HG03045 (cell line): ENCODE results near the gene CA12.
"Not testable (repeated sequence)": the region's sequence is repeated elsewhere in the genome, so short reads cannot be mapped to it uniquely, and the experiment has no call there.

Experiments used
- ATAC-seq: cut with Tn5 transposase; IDR thresholded peaks from one replicate; pipeline ENCODE4 v1.9.1; 2021; ENCODE audit warnings: mild to moderate bottlenecking, moderate library complexity; ENCODE audit not compliant: unreplicated experiment

CA12 gene

GRCh38 chr15:63360170-63360569 lies 21.5 kb downstream of the CA12 start:
- no peak for ATAC-seq

- ATAC-seq: no peak
Observed at GRCh38 chr15:63358241-63359029, 23.2 kb downstream of the CA12 start.

- ATAC-seq: no peak
Observed at GRCh38 chr15:63357731-63358130, 23.9 kb downstream of the CA12 start.

- no peak for ATAC-seq
Observed at GRCh38 chr15:63357061-63357460, 24.6 kb downstream of the CA12 start.

- ATAC-seq: no peak
Observed at GRCh38 chr15:63354821-63355650, 26.6 kb downstream of the CA12 start.

- ATAC-seq: no peak
Observed at GRCh38 chr15:63353887-63354286, 27.8 kb downstream of the CA12 start.

- no peak for ATAC-seq
Observed at GRCh38 chr15:63353261-63353660, 28.4 kb downstream of the CA12 start.

GRCh38 chr15:63352808-63353207 lies 28.8 kb downstream of the CA12 start:
- ATAC-seq: no peak

GRCh38 chr15:63351170-63351569 lies 30.5 kb downstream of the CA12 start:
- no peak for ATAC-seq

- no peak for ATAC-seq
Observed at GRCh38 chr15:63350178-63350621, 31.4 kb downstream of the CA12 start.

GRCh38 chr15:63349621-63350020 lies 32.0 kb downstream of the CA12 start:
- ATAC-seq: no peak

GRCh38 chr15:63349156-63349555 lies 32.5 kb downstream of the CA12 start:
- ATAC-seq: no peak

GRCh38 chr15:63348392-63348791 lies 33.3 kb downstream of the CA12 start:
- no peak for ATAC-seq

GRCh38 chr15:63347074-63347857 lies 34.4 kb downstream of the CA12 start:
- ATAC-seq: no peak

- ATAC-seq: no peak
Observed at GRCh38 chr15:63345391-63345752, 36.3 kb downstream of the CA12 start.

- ATAC-seq: no peak
Observed at GRCh38 chr15:63344731-63345390, 36.8 kb downstream of the CA12 start.

- ATAC-seq: not testable (repeated sequence)
Observed at GRCh38 chr15:63342996-63343562, 38.6 kb downstream of the CA12 start.

- no peak for ATAC-seq
Observed at GRCh38 chr15:63341898-63342297, 39.7 kb downstream of the CA12 start.

GRCh38 chr15:63340878-63341277 lies 40.8 kb downstream of the CA12 start:
- ATAC-seq: no peak

- ATAC-seq: no peak
Observed at GRCh38 chr15:63340353-63340752, 41.3 kb downstream of the CA12 start.
